Dendritic cell treated with granulocyte-macrophage colony-stimulating factor and Interleukin-4, amounts not matched to agents 40 ng/mL and 50 ng/mL, for 4 days (primary cell): ENCODE measurements around the gene SLC4A4.

Experiments
- H3K27ac Mint-ChIP-seq: one replicate; pipeline ENCODE4 v1.8.0; 2022; ENCODE audit warnings: mild to moderate bottlenecking, mixed read lengths
- H3K27me3 Mint-ChIP-seq: one replicate; pipeline ENCODE4 v1.8.0; 2022; ENCODE audit warnings: mild to moderate bottlenecking, mixed read lengths
- H3K36me3 Mint-ChIP-seq: one replicate; pipeline ENCODE4 v1.8.0; 2022; ENCODE audit warnings: low read depth, mixed read lengths
- H3K4me1 Mint-ChIP-seq: one replicate; pipeline ENCODE4 v1.8.0; 2022; ENCODE audit warnings: low read depth, mixed read lengths
- H3K4me3 Mint-ChIP-seq: one replicate; pipeline ENCODE4 v1.8.0; 2022; ENCODE audit warnings: mild to moderate bottlenecking, moderate library complexity, mixed read lengths
- H3K9me3 Mint-ChIP-seq: one replicate; pipeline ENCODE4 v1.8.0; 2022; ENCODE audit warnings: mixed read lengths
- intact Hi-C: fragments of 100-400 bp; cut with micrococcal nuclease; formaldehyde crosslinking; loops from one replicate; pipeline ENCODE4 v1.15.0; 2022

The SLC4A4 gene

DNA sequence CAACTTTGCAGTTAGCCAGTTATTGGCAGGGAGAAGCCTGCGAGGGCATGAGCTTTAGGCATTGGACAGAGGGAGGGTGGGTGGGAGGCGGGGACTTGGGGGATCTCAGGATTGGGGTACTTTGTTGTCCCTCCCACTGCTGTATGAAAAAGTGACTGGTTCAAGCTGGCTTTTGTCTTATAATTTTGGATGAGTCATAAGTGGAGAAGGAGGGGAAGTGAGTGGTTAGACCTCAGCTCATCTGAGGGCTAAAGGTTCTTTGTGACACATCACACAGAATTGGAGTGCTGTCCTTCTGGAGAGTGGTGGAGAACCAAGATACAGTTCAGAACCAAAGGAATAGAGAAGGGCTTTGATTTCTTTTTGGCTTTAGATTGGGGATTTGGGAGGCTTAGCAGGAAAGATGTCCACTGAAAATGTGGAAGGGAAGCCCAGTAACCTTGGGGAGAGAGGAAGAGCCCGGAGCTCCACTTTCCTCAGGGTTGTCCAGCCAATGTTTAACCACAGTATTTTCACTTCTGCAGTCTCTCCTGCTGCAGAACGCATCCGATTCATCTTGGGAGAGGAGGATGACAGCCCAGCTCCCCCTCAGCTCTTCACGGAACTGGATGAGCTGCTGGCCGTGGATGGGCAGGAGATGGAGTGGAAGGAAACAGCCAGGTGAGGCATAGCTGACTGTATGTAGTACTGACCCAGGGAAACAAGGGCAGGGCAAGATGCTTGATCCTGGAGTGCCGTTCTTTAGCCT lies at the start of gene SLC4A4:
Gene SLC4A4 (plus strand): TSS at position 175 of the 748 bp plus-strand sequence.
- no peak within 1 kb of the TSS for H3K4me3 Mint-ChIP-seq
- intact Hi-C loops: no loop called here
- no peaks in the 10 kb centered on the region for H3K27me3 Mint-ChIP-seq
- H3K4me1 Mint-ChIP-seq: peaks cover 11% of the 10 kb centered on the region
- H3K9me3 Mint-ChIP-seq: peaks cover 7% of the 10 kb centered on the region
- H3K36me3 Mint-ChIP-seq: no peaks in the 10 kb centered on the region
- no peak within 1 kb of the TSS for H3K27ac Mint-ChIP-seq

DNA sequence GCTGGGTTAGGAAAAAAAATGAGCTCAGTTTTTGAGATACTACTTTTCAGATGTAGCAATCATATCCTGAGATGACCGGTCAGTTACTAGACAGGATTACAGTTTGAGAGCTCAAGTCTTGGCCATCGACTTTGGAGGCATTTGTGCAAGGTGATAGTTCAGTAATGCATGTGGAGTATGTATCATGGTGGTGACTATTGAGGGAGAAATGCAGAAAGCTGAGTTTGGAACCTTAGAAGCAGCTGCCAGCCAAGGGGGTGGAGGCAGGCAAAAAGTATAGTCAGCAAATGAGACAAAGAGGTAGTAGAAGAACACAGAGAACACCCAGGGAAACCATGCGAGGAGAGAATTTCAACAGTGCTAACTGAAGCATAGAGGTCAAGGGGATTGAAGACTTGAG lies 48.7 kb upstream of the SLC4A4 start:
- no peaks in the 10 kb centered on the region for H3K9me3 Mint-ChIP-seq
- H3K4me3 Mint-ChIP-seq: no peak overlapping the region
- no peaks in the 10 kb centered on the region for H3K36me3 Mint-ChIP-seq

DNA sequence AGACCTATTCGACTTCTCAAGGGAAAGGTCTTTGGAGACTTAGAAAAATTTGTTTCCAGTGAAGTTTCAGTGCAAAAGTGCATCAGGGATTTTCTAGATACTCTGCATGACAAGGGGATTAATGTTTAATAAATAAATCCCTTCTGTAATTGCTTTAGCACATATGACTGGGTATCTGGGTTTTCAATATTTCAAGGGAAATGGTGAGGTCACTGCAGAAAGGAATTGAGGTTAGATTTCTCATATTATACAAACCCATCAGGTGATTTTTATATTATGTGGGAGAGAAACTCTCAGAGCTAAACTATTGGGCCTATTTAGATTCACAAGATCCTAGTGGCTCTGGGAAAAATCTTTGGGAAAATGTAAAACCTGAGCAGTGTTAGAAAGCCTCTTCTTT lies 48.3 kb upstream of the SLC4A4 start:
- no peaks in the 10 kb centered on the region for H3K4me1 Mint-ChIP-seq
- no peaks in the 10 kb centered on the region for H3K9me3 Mint-ChIP-seq
- no peak overlapping the region for H3K27ac Mint-ChIP-seq
- peaks cover 5% of the 10 kb centered on the region for H3K27me3 Mint-ChIP-seq
- intact Hi-C loops: no loop called here
- H3K36me3 Mint-ChIP-seq: no peaks in the 10 kb centered on the region
- no peak overlapping the region for H3K4me3 Mint-ChIP-seq

More for the DNA sequence above, 48.7 kb upstream of the SLC4A4 start:
- peaks cover 5% of the 10 kb centered on the region for H3K27me3 Mint-ChIP-seq
- intact Hi-C loops: no loop called here
- no peak overlapping the region for H3K27ac Mint-ChIP-seq
- no peaks in the 10 kb centered on the region for H3K4me1 Mint-ChIP-seq

DNA sequence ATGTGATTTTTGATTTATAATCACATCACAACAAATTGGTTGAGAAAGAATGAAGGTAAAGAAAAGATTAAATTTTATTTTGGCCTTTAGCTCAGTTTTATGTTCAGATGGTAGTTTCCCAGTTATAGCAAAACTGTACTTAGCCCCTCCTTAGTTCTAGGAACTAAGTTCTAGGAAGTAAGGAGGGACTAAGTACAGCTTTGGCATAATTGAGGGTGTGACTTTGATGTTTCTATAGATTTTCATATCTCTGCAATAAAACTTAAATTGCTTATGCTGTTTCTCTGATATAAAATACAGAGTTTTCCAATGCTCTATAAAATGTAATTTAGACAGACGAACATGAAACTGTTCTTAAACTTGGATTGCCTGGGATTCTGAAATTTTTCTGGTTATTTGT lies 46.6 kb upstream of the SLC4A4 start:
- H3K4me1 Mint-ChIP-seq: no peaks in the 10 kb centered on the region
- no peak overlapping the region for H3K27ac Mint-ChIP-seq
- no peaks in the 10 kb centered on the region for H3K9me3 Mint-ChIP-seq
- H3K4me3 Mint-ChIP-seq: no peak overlapping the region
- no peaks in the 10 kb centered on the region for H3K36me3 Mint-ChIP-seq
- intact Hi-C loops: no loop called here
- peaks cover 5% of the 10 kb centered on the region for H3K27me3 Mint-ChIP-seq

DNA sequence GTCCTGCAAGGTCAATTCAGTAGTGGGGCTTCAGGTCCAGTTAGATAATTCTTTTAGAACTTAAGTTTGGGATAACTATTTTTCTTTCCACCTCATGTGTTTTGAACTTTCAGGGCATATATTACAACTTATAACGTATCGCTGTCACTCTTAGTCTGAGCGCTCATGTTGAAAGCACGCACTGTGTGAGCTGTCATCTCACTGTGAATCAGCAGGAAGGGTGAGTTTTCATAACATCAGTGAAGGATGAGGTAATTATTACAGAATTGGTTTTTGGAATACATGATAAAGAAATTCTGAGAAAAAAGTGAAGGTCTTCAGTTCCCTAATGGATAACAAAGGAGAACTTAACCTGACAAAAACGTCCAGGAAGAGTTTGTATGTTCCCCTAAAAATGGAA lies 45.1 kb upstream of the SLC4A4 start:
- Mint-ChIP-seq H3K4me3 (no peak overlapping the region), H3K27me3 (peaks cover 3% of the 10 kb centered on the region), H3K27ac (no peak overlapping the region), H3K4me1 (no peaks in the 10 kb centered on the region), H3K9me3 (no peaks in the 10 kb centered on the region), H3K36me3 (no peaks in the 10 kb centered on the region)
- intact Hi-C loops: no loop called here

DNA sequence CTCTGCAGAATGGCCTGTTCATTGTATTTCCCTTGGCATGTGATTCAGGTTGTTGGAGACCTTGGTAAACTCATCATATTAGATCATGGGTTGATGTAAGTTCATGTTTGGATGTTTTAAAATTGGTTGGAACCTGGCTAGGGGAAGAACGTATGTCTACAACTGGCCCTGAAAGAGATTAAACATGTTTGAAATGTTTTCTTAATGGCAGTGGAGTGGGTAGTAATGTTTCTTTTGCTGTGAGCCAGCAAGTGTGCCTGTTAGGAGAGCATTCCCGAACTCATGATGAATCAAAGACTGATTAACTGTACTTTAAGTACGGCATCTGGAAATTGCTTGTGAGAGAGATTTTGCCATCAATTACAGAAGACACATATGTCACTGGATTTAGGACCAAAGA lies 44.5 kb upstream of the SLC4A4 start:
- Mint-ChIP-seq H3K4me1 (no peaks in the 10 kb centered on the region), H3K9me3 (no peaks in the 10 kb centered on the region), H3K4me3 (no peak overlapping the region), H3K36me3 (no peaks in the 10 kb centered on the region), H3K27ac (no peak overlapping the region), H3K27me3 (peaks cover 3% of the 10 kb centered on the region)
- intact Hi-C loops: no loop called here

DNA sequence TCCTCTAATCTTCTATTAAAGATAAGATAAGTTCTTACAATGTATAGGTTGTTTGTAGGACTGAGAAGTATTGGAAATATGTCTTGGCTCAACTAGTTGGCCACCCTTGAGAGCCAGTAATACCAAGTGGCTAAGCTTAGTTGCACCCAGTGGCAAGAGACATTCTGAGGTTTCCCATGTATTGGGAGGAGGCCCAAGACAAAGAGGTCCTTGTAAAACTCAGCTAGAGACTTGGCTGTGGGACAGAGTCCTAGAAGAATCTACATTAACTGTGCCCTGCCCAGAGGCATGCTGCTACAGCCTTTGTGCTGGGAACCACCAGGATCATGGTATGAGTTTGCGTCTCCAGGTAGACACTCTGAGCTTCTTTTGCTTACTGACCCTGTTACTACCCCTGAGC lies 41.9 kb upstream of the SLC4A4 start:
- no peak overlapping the region for H3K4me3 Mint-ChIP-seq
- no peaks in the 10 kb centered on the region for H3K36me3 Mint-ChIP-seq
- no peaks in the 10 kb centered on the region for H3K27me3 Mint-ChIP-seq
- no peak overlapping the region for H3K27ac Mint-ChIP-seq
- intact Hi-C loops: no loop called here
- no peaks in the 10 kb centered on the region for H3K4me1 Mint-ChIP-seq
- no peaks in the 10 kb centered on the region for H3K9me3 Mint-ChIP-seq

DNA sequence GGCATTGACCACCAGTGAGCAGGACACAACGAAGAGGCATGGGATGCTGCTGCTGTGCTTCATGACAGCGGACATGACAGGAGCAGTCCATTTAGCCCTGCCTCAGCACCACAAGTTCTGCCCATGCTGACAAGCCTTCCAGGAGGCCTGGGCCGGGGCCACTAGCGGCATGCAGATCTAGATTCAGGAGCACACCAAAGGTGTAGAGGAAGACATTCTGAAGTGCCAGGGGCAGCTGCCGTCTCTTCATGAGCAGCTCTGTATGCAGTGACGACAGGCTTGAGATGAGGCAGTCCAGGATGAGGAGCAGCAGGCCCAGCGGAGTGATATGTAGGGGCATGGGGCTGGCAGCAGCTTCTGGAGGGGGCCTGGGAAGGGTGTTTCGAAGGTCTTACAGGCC lies 38.5 kb upstream of the SLC4A4 start:
- Mint-ChIP-seq H3K36me3 (no peaks in the 10 kb centered on the region), H3K27ac (no peak overlapping the region), H3K9me3 (no peaks in the 10 kb centered on the region), H3K4me3 (no peak overlapping the region), H3K4me1 (no peaks in the 10 kb centered on the region), H3K27me3 (no peaks in the 10 kb centered on the region)
- intact Hi-C loops: no loop called here

DNA sequence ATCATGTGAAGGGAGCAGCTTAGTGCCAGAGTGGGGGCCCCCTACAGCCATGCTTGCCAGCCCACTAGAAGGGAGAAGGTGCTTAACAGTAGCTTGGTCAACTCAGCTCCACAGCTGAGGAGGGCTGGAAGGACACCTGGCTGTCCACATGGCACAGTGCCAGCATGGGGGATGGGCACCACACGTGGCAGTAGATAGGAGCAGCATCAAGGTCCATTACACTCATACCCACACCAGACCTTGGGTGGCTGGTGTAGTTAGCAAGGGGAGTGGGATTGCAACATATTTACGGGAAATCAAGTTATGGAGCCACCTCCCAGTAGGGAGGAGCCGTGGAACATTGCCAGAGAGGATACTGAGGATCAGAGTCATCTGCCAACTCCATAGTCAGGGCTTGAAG lies 37.9 kb upstream of the SLC4A4 start:
- intact Hi-C loops: no loop called here
- H3K4me3 Mint-ChIP-seq: no peak overlapping the region
- H3K27me3 Mint-ChIP-seq: no peaks in the 10 kb centered on the region
- no peak overlapping the region for H3K27ac Mint-ChIP-seq
- no peaks in the 10 kb centered on the region for H3K9me3 Mint-ChIP-seq
- H3K4me1 Mint-ChIP-seq: no peaks in the 10 kb centered on the region
- no peaks in the 10 kb centered on the region for H3K36me3 Mint-ChIP-seq

DNA sequence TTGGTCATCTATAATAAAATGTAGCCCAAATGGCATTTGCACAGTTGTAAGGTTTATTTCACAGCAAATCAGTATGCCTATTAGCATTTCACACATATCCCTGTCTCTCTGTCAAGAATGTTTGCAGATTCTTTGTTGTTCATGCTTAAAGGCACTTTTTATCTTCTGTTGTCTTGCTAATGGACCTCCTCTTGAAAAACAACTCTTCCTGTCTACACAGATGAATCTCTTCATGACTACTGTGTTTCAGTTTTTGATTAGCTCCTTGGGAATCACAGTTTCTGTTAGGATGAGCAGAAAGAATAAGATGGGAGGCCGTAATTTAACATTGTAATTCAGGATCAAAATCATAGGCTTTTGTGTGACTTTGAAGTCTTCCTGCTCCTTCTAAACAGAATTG lies 35.5 kb upstream of the SLC4A4 start:
- H3K27ac Mint-ChIP-seq: no peak overlapping the region
- no peaks in the 10 kb centered on the region for H3K36me3 Mint-ChIP-seq
- H3K27me3 Mint-ChIP-seq: no peaks in the 10 kb centered on the region
- H3K9me3 Mint-ChIP-seq: no peaks in the 10 kb centered on the region
- intact Hi-C loops: no loop called here
- no peak overlapping the region for H3K4me3 Mint-ChIP-seq
- H3K4me1 Mint-ChIP-seq: no peaks in the 10 kb centered on the region

DNA sequence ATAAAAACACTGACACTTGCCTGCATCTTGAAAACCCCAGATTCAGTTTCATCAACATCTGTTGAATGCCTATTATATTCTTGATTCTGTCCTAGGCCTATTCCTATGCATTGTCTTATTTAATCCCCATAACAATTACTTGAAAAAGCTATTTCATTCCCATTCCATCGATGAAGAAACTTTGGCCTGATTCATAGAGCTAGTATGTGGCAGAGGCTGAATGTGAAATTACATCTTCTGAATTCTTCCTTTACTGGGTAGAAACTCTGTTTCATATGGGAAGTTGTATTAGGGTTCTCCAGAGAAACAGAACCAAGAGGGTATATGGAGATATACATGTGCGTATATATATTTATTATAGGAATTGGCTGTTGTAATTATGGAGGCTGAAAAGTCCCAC lies 35.0 kb upstream of the SLC4A4 start:
- no peaks in the 10 kb centered on the region for H3K9me3 Mint-ChIP-seq
- intact Hi-C loops: no loop called here
- H3K4me3 Mint-ChIP-seq: no peak overlapping the region
- H3K27me3 Mint-ChIP-seq: no peaks in the 10 kb centered on the region
- no peaks in the 10 kb centered on the region for H3K4me1 Mint-ChIP-seq
- no peak overlapping the region for H3K27ac Mint-ChIP-seq
- H3K36me3 Mint-ChIP-seq: no peaks in the 10 kb centered on the region

DNA sequence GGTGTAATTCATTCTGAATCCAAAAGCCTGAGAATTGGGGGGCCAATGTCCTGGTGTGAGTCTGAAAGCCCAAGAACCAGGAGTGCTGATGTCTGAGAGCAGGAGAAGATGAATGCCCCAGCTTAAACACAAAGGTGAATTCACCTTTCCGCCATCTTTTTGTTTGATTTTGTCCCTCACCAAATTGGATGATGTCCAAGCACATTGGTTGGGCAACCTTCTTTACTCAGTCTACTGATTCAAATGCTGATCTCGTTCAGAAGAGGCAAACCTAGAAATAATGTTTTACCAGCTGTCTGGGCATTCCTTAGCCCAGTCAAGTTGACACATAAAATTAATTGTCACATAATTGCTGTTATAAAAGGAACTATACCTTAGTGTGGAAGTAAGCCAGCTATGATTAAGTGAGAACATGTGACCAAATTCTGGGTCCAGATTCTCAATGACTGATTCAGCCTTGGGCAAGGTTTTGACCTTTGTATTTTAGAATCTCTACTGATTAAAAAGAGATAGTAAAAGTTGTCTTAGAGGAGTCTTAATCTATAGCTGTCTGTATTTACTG lies 34.5 kb upstream of the SLC4A4 start:
- Mint-ChIP-seq H3K4me3 (no peak overlapping the region), H3K27ac (no peak overlapping the region), H3K27me3 (no peaks in the 10 kb centered on the region), H3K4me1 (no peaks in the 10 kb centered on the region), H3K36me3 (no peaks in the 10 kb centered on the region), H3K9me3 (peaks cover under 1% of the 10 kb centered on the region)
- intact Hi-C loops: no loop called here

DNA sequence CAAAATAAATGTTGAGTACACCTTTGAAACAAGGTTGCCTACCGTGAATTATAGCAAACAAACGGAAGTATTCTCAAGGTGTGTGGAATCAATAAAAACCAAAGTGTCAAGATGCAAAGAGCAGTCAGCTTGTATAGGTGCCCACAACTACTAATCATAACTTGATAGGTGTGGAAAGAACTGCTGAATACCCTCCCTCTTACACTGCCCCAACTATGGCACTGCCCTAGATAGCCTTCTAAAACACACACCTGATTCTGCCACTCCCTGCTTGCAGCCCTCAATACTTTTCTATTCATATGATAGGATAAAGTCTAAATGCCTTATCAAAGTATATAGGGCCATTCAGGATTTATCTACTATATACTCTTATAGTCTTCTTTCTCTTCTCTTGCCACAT lies 31.1 kb upstream of the SLC4A4 start:
- Mint-ChIP-seq H3K4me1 (no peaks in the 10 kb centered on the region), H3K9me3 (peaks cover 15% of the 10 kb centered on the region), H3K36me3 (no peaks in the 10 kb centered on the region), H3K4me3 (no peak overlapping the region), H3K27ac (no peak overlapping the region), H3K27me3 (no peaks in the 10 kb centered on the region)
- intact Hi-C loops: no loop called here

DNA sequence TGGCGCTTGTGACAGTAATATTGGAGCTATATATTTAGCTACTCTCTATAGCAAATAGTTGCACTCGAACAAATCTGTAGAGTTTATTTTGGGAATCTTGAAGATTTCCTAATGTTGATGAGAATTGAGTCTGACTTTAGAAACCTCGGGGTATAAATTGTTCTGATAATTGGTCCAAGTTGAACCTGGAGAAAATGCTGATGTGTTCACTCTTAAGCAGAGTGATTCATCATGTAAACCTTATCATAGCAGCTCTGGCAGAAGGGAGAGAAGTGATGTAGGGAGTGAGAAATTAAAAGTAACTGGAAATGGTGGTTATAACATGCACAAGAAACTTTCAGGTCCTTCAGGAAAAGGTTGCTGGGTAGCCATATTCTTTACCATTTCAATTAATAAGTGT lies 16.4 kb upstream of the SLC4A4 start:
- H3K4me1 Mint-ChIP-seq: no peaks in the 10 kb centered on the region
- H3K27me3 Mint-ChIP-seq: no peaks in the 10 kb centered on the region
- H3K36me3 Mint-ChIP-seq: no peaks in the 10 kb centered on the region
- H3K9me3 Mint-ChIP-seq: no peaks in the 10 kb centered on the region
- intact Hi-C loops: no loop called here
- H3K4me3 Mint-ChIP-seq: no peak overlapping the region
- no peak overlapping the region for H3K27ac Mint-ChIP-seq

DNA sequence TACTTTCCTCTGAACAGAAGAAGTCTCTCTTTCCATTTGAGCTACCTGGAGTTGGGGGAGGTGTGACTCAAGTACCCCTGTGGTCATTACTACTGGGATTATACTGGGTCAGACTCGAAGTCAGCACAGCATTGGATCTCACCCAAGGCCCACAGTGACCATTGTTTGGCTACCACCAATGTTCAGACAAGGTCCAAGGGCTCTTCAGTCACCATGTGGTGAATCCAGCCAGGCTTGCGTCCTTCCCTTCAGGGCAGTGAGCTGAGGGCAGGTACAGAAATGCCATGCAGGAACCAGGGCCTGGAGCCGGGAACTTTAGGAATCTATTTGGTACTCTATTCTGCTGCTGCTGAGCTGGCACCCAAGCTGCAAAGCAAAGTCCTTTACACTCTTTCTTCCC lies 5.5 kb upstream of the SLC4A4 start:
- H3K36me3 Mint-ChIP-seq: no peaks in the 10 kb centered on the region
- intact Hi-C loops: no loop called here
- H3K27me3 Mint-ChIP-seq: no peaks in the 10 kb centered on the region
- peaks cover 9% of the 10 kb centered on the region for H3K9me3 Mint-ChIP-seq
- H3K27ac Mint-ChIP-seq: no peak overlapping the region
- H3K4me3 Mint-ChIP-seq: no peak overlapping the region
- peaks cover 2% of the 10 kb centered on the region for H3K4me1 Mint-ChIP-seq
